Endothelial cell of umbilical vein (primary cell): ENCODE measurements around the gene KCNN3.

Experiments used
- CTCF ChIP-seq, 2 donors: IDR thresholded peaks; 1 replicate in 1 of 2; 2 replicates in 1 of 2; pipeline ENCODE4 v1.5.1; 2011; ENCODE audit warnings: low read length in 2 of 2, mild to moderate bottlenecking in 2 of 2, moderate library complexity in 2 of 2, control low read depth in 1 of 2, inconsistent platforms in 1 of 2, low read depth in 1 of 2; ENCODE audit not compliant: insufficient read depth in 1 of 2; ENCODE audit errors: extremely low read depth in 1 of 2
- MAX ChIP-seq: IDR thresholded peaks from 2 replicates; pipeline ENCODE4 v1.6.1; 2011; ENCODE audit not compliant: insufficient read depth, insufficient read length
- POLR2A ChIP-seq: IDR thresholded peaks from 2 replicates; pipeline ENCODE4 v1.6.1; 2012; ENCODE audit warnings: low read depth, mild to moderate bottlenecking, control low read depth, low read length

GRCh38 chr1:154812877-154813276 lies 57.2 kb downstream of the KCNN3 start:
- TF ChIP-seq CTCF (IDR thresholded peaks at IDR 0.05; ENCODE audit: extremely low read depth in 1 of 2, insufficient read depth in 1 of 2, low read depth in 1 of 2, low read length in 2 of 2) (no peak), POLR2A (no peak), MAX (no peak)
